Glomerular visceral epithelial cell (primary cell): Measurements from ENCODE around the gene ABCF2.

Experiments used
- DNase-seq: peaks from one replicate; pipeline ENCODE4 v3.0.0-alpha.2; 2016; ENCODE audit errors: extremely low spot score

ABCF2 gene

GRCh38 chr7:151195616-151196450, 31.2 kb downstream of the ABCF2 start:
- no peak for DNase-seq

- no peak for DNase-seq
Measured at GRCh38 chr7:151194188-151194587, 32.8 kb downstream of the ABCF2 start.

- DNase-seq: no peak
Measured at GRCh38 chr7:151193203-151193978, 33.6 kb downstream of the ABCF2 start.

- DNase-seq: no peak
Measured at GRCh38 chr7:151192002-151192539, 34.9 kb downstream of the ABCF2 start.

GRCh38 chr7:151191544-151191943, 35.5 kb downstream of the ABCF2 start:
- DNase-seq: no peak

- DNase-seq: no peak
Measured at GRCh38 chr7:151189038-151189437, 38.0 kb downstream of the ABCF2 start.

- DNase-seq: no peak
Measured at GRCh38 chr7:151188252-151188542, 38.8 kb downstream of the ABCF2 start.

GRCh38 chr7:151187409-151188251, 39.4 kb downstream of the ABCF2 start:
- DNase-seq: no peak

GRCh38 chr7:151186640-151187408, 40.2 kb downstream of the ABCF2 start, which contains the start of gene ASB10:
Gene ASB10, minus strand, starts transcription at chr7:151187250. Its CDS starts 120 bp downstream, at chr7:151187130.
- no peak for DNase-seq

GRCh38 chr7:151185762-151186639, 41.0 kb downstream of the ABCF2 start:
- no peak for DNase-seq

- DNase-seq: no peak
Measured at GRCh38 chr7:151181011-151181431, 46.0 kb downstream of the ABCF2 start.

GRCh38 chr7:151179946-151180345, 47.1 kb downstream of the ABCF2 start:
- DNase-seq: no peak

- DNase-seq: no peak
Measured at GRCh38 chr7:151179287-151179860, 47.6 kb downstream of the ABCF2 start.

GRCh38 chr7:151178831-151179230, 48.2 kb downstream of the ABCF2 start:
- no peak for DNase-seq

- DNase-seq: no peak
Measured at GRCh38 chr7:151178236-151178635, 48.8 kb downstream of the ABCF2 start.

GRCh38 chr7:151177310-151177709, 49.7 kb downstream of the ABCF2 start:
- DNase-seq: no peak

- DNase-seq: no peak
Measured at GRCh38 chr7:151176401-151176800, 50.6 kb downstream of the ABCF2 start.

GRCh38 chr7:151175793-151176311, 51.2 kb downstream of the ABCF2 start:
- no peak for DNase-seq

- no peak for DNase-seq
Measured at GRCh38 chr7:151175047-151175792, 51.8 kb downstream of the ABCF2 start.
